Mononuclear cell (primary cell): ENCODE data around the gene OR1K1. TPM values are rescaled to one million over a fixed set of nuclear protein-coding genes. Genes with fewer than 3 reads are reported as not detected.
"Not testable (repeated sequence)": the region's sequence is repeated elsewhere in the genome, so short reads cannot be mapped to it uniquely, and the experiment has no call there.

ENCODE experiments used
- H3K27me3 ChIP-seq: 2 replicates; pipeline ENCODE4 v1.6.0; 2011; ENCODE audit warnings: low read length, control low read depth; ENCODE audit not compliant: insufficient read depth
- H3K4me1 ChIP-seq: 2 replicates; pipeline ENCODE4 v1.5.1; 2011; ENCODE audit warnings: mild to moderate bottlenecking, low read length, control low read depth; ENCODE audit not compliant: insufficient read depth
- H3K4me3 ChIP-seq: 2 replicates; pipeline ENCODE4 v1.5.1; 2011; ENCODE audit warnings: mild to moderate bottlenecking, low read length, moderate library complexity
- H3K9me3 ChIP-seq: 2 replicates; pipeline ENCODE4 v1.5.1; 2011; ENCODE audit warnings: low read depth, mild to moderate bottlenecking, control low read depth, low read length
- total RNA-seq: library from RNA; depleted of rRNA; stranded (reverse); fragments of >200 nt; gene quantifications from one replicate; pipeline ENCODE4 v1.2.3, GENCODE V29; 2012

OR1K1 gene
- total RNA-seq, 1 donor: not detected

GRCh38 chr9:122797316-122798063 is 2.4 kb upstream of the OR1K1 start:
- H3K4me1 ChIP-seq: no peaks in the 10 kb centered on the region
- no peaks in the 10 kb centered on the region for H3K27me3 ChIP-seq
- H3K9me3 ChIP-seq: no peaks in the 10 kb centered on the region
- H3K4me3 ChIP-seq: no peak overlapping the region

GRCh38 chr9:122806661-122807060 is 6.7 kb downstream of the OR1K1 start:
- no peaks in the 10 kb centered on the region for H3K9me3 ChIP-seq
- no peak overlapping the region for H3K4me3 ChIP-seq
- H3K4me1 ChIP-seq: no peaks in the 10 kb centered on the region
- no peaks in the 10 kb centered on the region for H3K27me3 ChIP-seq

- Histone ChIP-seq H3K4me1 (no peaks in the 10 kb centered on the region), H3K4me3 (no peak overlapping the region), H3K9me3 (no peaks in the 10 kb centered on the region), H3K27me3 (no peaks in the 10 kb centered on the region)
Measured at GRCh38 chr9:122807271-122807900, 7.5 kb downstream of the OR1K1 start.

- Histone ChIP-seq H3K9me3 (no peaks in the 10 kb centered on the region), H3K27me3 (no peaks in the 10 kb centered on the region), H3K4me1 (no peaks in the 10 kb centered on the region), H3K4me3 (no peak overlapping the region)
Measured at GRCh38 chr9:122808141-122808540, 8.2 kb downstream of the OR1K1 start.

GRCh38 chr9:122809261-122809660 is 9.3 kb downstream of the OR1K1 start:
- H3K4me3 ChIP-seq, H3K9me3 ChIP-seq, H3K27me3 ChIP-seq, H3K4me1 ChIP-seq: not testable (repeated sequence)

- Histone ChIP-seq H3K9me3 (no peaks in the 10 kb centered on the region), H3K4me1 (peaks cover 7% of the 10 kb centered on the region), H3K4me3 (no peak overlapping the region), H3K27me3 (no peaks in the 10 kb centered on the region)
Measured at GRCh38 chr9:122810306-122810946, 10.5 kb downstream of the OR1K1 start.

GRCh38 chr9:122812736-122813135 is 12.8 kb downstream of the OR1K1 start:
- H3K4me3 ChIP-seq: no peak overlapping the region
- no peaks in the 10 kb centered on the region for H3K27me3 ChIP-seq
- peaks cover 22% of the 10 kb centered on the region for H3K4me1 ChIP-seq
- H3K9me3 ChIP-seq: no peaks in the 10 kb centered on the region

- H3K4me1 ChIP-seq: peaks cover 22% of the 10 kb centered on the region
- no peaks in the 10 kb centered on the region for H3K9me3 ChIP-seq
- no peaks in the 10 kb centered on the region for H3K27me3 ChIP-seq
- H3K4me3 ChIP-seq: no peak overlapping the region
Measured at GRCh38 chr9:122814545-122814944, 14.6 kb downstream of the OR1K1 start.

GRCh38 chr9:122815544-122815943 is 15.6 kb downstream of the OR1K1 start:
- no peaks in the 10 kb centered on the region for H3K9me3 ChIP-seq
- peaks cover 22% of the 10 kb centered on the region for H3K4me1 ChIP-seq
- H3K4me3 ChIP-seq: no peak overlapping the region
- no peaks in the 10 kb centered on the region for H3K27me3 ChIP-seq

GRCh38 chr9:122816163-122816867 is 16.4 kb downstream of the OR1K1 start:
- no peak overlapping the region for H3K4me3 ChIP-seq
- peaks cover 29% of the 10 kb centered on the region for H3K4me1 ChIP-seq
- no peaks in the 10 kb centered on the region for H3K27me3 ChIP-seq
- H3K9me3 ChIP-seq: no peaks in the 10 kb centered on the region

- Histone ChIP-seq H3K27me3 (no peaks in the 10 kb centered on the region), H3K4me1 (peaks cover 36% of the 10 kb centered on the region), H3K9me3 (no peaks in the 10 kb centered on the region), H3K4me3 (no peak overlapping the region)
Measured at GRCh38 chr9:122819326-122819725, 19.4 kb downstream of the OR1K1 start.

GRCh38 chr9:122819791-122820489 is 20.0 kb downstream of the OR1K1 start:
- no peak overlapping the region for H3K4me3 ChIP-seq
- no peaks in the 10 kb centered on the region for H3K9me3 ChIP-seq
- H3K27me3 ChIP-seq: no peaks in the 10 kb centered on the region
- peaks cover 31% of the 10 kb centered on the region for H3K4me1 ChIP-seq

- Histone ChIP-seq H3K4me3 (no peak overlapping the region), H3K27me3 (no peaks in the 10 kb centered on the region), H3K9me3 (no peaks in the 10 kb centered on the region), H3K4me1 (peaks cover 30% of the 10 kb centered on the region)
Measured at GRCh38 chr9:122820490-122820845, 20.5 kb downstream of the OR1K1 start.

- Histone ChIP-seq H3K27me3 (no peaks in the 10 kb centered on the region), H3K4me1 (peaks cover 27% of the 10 kb centered on the region), H3K4me3 (no peak overlapping the region), H3K9me3 (no peaks in the 10 kb centered on the region)
Measured at GRCh38 chr9:122821278-122821943, 21.5 kb downstream of the OR1K1 start.
